Mesendoderm (in vitro differentiated cells): Measurements from ENCODE around the gene PLXND1.

Experiments
- DNase-seq: peaks from one replicate; pipeline ENCODE4 v3.0.0; 2013
- H2AK5ac ChIP-seq: 2 replicates; pipeline ENCODE4 v1.6.1; 2013; ENCODE audit warnings: low read length, inconsistent platforms
- H2BK120ac ChIP-seq: 2 replicates; pipeline ENCODE4 v1.6.1; 2013; ENCODE audit warnings: low read depth, mild to moderate bottlenecking, low read length, moderate library complexity, mixed read lengths
- H2BK15ac ChIP-seq: replicated peaks from 2 replicates; pipeline ENCODE4 v1.6.1; 2013; ENCODE audit warnings: low read depth, mild to moderate bottlenecking, moderate library complexity
- H2BK5ac ChIP-seq: 2 replicates; pipeline ENCODE4 v1.6.1; 2013; ENCODE audit warnings: low read length, inconsistent platforms
- H3K18ac ChIP-seq: 2 replicates; pipeline ENCODE4 v1.6.1; 2013; ENCODE audit warnings: mild to moderate bottlenecking, low read length, mixed read lengths
- H3K23ac ChIP-seq: one replicate; pipeline ENCODE4 v1.6.1; 2013; ENCODE audit warnings: low read length
- H3K27ac ChIP-seq: 2 replicates; pipeline ENCODE4 v1.5.1; 2013; ENCODE audit warnings: low read depth, mild to moderate bottlenecking, inconsistent platforms, low read length, moderate library complexity
- H3K27me3 ChIP-seq: 2 replicates; pipeline ENCODE4 v1.6.1; 2013; ENCODE audit warnings: low read length, control low read depth, mild to moderate bottlenecking, inconsistent platforms; ENCODE audit not compliant: insufficient read depth, poor library complexity
- H3K36me3 ChIP-seq: 2 replicates; pipeline ENCODE4 v1.6.1; 2013; ENCODE audit warnings: low read length, inconsistent platforms; ENCODE audit not compliant: control insufficient read depth, insufficient read depth
- H3K4ac ChIP-seq: one replicate; pipeline ENCODE4 v1.6.1; 2013; ENCODE audit warnings: low read depth, mild to moderate bottlenecking, low read length, moderate library complexity
- H3K4me1 ChIP-seq: 2 replicates; pipeline ENCODE4 v1.6.1; 2013; ENCODE audit warnings: low read depth, low read length, inconsistent platforms; ENCODE audit not compliant: control insufficient read depth
- H3K4me2 ChIP-seq: 2 replicates; pipeline ENCODE4 v1.6.1; 2013; ENCODE audit warnings: low read length
- H3K4me3 ChIP-seq: 2 replicates; pipeline ENCODE4 v1.5.1; 2013; ENCODE audit warnings: mild to moderate bottlenecking, low read length
- H3K56ac ChIP-seq: one replicate; pipeline ENCODE4 v1.6.1; 2013; ENCODE audit warnings: low read length
- H3K79me1 ChIP-seq: 2 replicates; pipeline ENCODE4 v1.6.1; 2013; ENCODE audit warnings: low read length, inconsistent platforms
- H3K79me2 ChIP-seq: 2 replicates; pipeline ENCODE4 v1.6.1; 2013; ENCODE audit warnings: mild to moderate bottlenecking, low read length; ENCODE audit not compliant: control insufficient read depth, insufficient read depth
- H3K9ac ChIP-seq: 2 replicates; pipeline ENCODE4 v1.6.1; 2013; ENCODE audit warnings: low read length, inconsistent platforms
- H4K5ac ChIP-seq: one replicate; pipeline ENCODE4 v1.6.1; 2013; ENCODE audit warnings: low read length
- H4K8ac ChIP-seq: one replicate; pipeline ENCODE4 v1.6.1; 2013; ENCODE audit warnings: low read depth, mild to moderate bottlenecking, control low read depth, low read length, moderate library complexity
- WGBS: extraction: QIAGEN DNeasy Blood & Tissue Kit; methylation state at CpG from one replicate; pipeline ENCODE4 v1.1.7; 2013; ENCODE audit warnings: low lambda C conversion rate, missing lambda C conversion rate; ENCODE audit not compliant: insufficient coverage; ENCODE audit errors: extremely low coverage; 5-methylcytosine and 5-hydroxymethylcytosine counted together

The PLXND1 gene

DNA sequence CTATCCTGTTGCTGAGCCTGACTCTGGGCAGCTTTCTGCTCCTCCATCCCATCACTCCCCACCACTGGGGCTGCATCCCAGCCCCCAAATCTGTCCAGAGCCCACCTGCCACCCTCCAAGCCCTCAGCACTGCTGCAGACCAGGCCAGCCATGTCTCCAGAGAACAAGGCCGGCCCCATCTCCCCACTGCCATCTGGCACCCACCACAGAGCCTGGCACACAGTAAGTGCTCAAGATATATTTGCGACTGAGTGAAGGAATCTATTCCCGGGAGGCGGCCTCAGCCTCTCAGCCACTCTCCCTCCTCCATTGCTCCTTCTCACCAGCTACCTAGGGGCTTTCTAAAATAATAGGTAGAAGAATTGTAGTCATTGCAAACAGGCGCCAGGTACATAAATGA, 4.8 kb downstream of the PLXND1 start:
- Histone ChIP-seq H3K79me1 (peaks cover 26% of the 10 kb centered on the region), H3K9ac (no peak overlapping the region), H2AK5ac (no peak overlapping the region), H3K23ac (no peak overlapping the region), H3K79me2 (peaks cover 90% of the 10 kb centered on the region), H2BK15ac (no peak overlapping the region), H3K27ac (no peak overlapping the region), H3K56ac (peak overlapping the region; percentile 59), H2BK120ac (no peak overlapping the region), H4K8ac (no peak overlapping the region), H2BK5ac (no peak overlapping the region), H3K27me3 (no peaks in the 10 kb centered on the region), H3K4me2 (no peak overlapping the region), H3K4ac (no peak overlapping the region), H3K4me1 (peaks cover 44% of the 10 kb centered on the region), H4K5ac (no peak overlapping the region), H3K4me3 (no peak overlapping the region), H3K18ac (no peak overlapping the region), H3K36me3 (no peaks in the 10 kb centered on the region)
- no CpG with 5 or more reads among the region's 5 CpGs for whole genome bisulfite sequencing
- no peak for DNase-seq

GRCh38 chr3:129600348-129600747, 6.1 kb downstream of the PLXND1 start:
- peaks cover 46% of the 10 kb centered on the region for H3K4me1 ChIP-seq
- H3K27ac ChIP-seq = no peak overlapping the region
- no peak overlapping the region for H3K4ac ChIP-seq
- no peak overlapping the region for H3K23ac ChIP-seq
- H3K79me2 ChIP-seq = peaks cover 94% of the 10 kb centered on the region
- H3K27me3 ChIP-seq = no peaks in the 10 kb centered on the region
- no peak overlapping the region for H4K5ac ChIP-seq
- H3K4me3 ChIP-seq = no peak overlapping the region
- H3K4me2 ChIP-seq = no peak overlapping the region
- H2BK15ac ChIP-seq = no peak overlapping the region
- H2BK120ac ChIP-seq = no peak overlapping the region
- no peak for DNase-seq
- H2BK5ac ChIP-seq = no peak overlapping the region
- peaks cover 29% of the 10 kb centered on the region for H3K79me1 ChIP-seq
- no peak overlapping the region for H4K8ac ChIP-seq
- no peak overlapping the region for H3K9ac ChIP-seq
- no CpG with 5 or more reads among the region's 2 CpGs for WGBS
- peak overlapping the region; percentile 83 for H3K56ac ChIP-seq
- no peaks in the 10 kb centered on the region for H3K36me3 ChIP-seq
- H2AK5ac ChIP-seq = no peak overlapping the region
- H3K18ac ChIP-seq = no peak overlapping the region

- Histone ChIP-seq H3K27me3 (no peaks in the 10 kb centered on the region), H2AK5ac (no peak overlapping the region), H3K9ac (peak overlapping the region; percentile 49), H3K79me2 (peaks cover 95% of the 10 kb centered on the region), H3K4me3 (no peak overlapping the region), H2BK120ac (no peak overlapping the region), H4K8ac (no peak overlapping the region), H4K5ac (no peak overlapping the region), H2BK15ac (no peak overlapping the region), H3K4me1 (peaks cover 44% of the 10 kb centered on the region), H3K27ac (peak overlapping the region; percentile 73), H3K23ac (peak overlapping the region; percentile 7), H3K4me2 (no peak overlapping the region), H3K79me1 (peaks cover 32% of the 10 kb centered on the region), H3K4ac (no peak overlapping the region), H2BK5ac (peak overlapping the region; percentile 68), H3K18ac (peak overlapping the region; percentile 53), H3K56ac (peak overlapping the region; percentile 83), H3K36me3 (no peaks in the 10 kb centered on the region)
- peak; percentile 96 for DNase-seq
- WGBS = no CpG with 5 or more reads among the region's 5 CpGs
Observed at GRCh38 chr3:129599607-129600006, 6.9 kb downstream of the PLXND1 start.

GRCh38 chr3:129599073-129599472, 7.4 kb downstream of the PLXND1 start:
- H3K4me1 ChIP-seq = peaks cover 39% of the 10 kb centered on the region
- no peaks in the 10 kb centered on the region for H3K36me3 ChIP-seq
- H2BK15ac ChIP-seq = no peak overlapping the region
- no peak overlapping the region for H2AK5ac ChIP-seq
- peaks cover 90% of the 10 kb centered on the region for H3K79me2 ChIP-seq
- no peak overlapping the region for H2BK120ac ChIP-seq
- WGBS = no CpG with 5 or more reads among the region's 19 CpGs
- peak overlapping the region; percentile 17 for H3K23ac ChIP-seq
- no peak overlapping the region for H3K4me2 ChIP-seq
- H4K5ac ChIP-seq = no peak overlapping the region
- H3K27ac ChIP-seq = peak overlapping the region; percentile 26
- H3K18ac ChIP-seq = peak overlapping the region; percentile 9
- H3K9ac ChIP-seq = peak overlapping the region; percentile 10
- peak overlapping the region; percentile 1 for H3K4ac ChIP-seq
- H3K79me1 ChIP-seq = peaks cover 29% of the 10 kb centered on the region
- H4K8ac ChIP-seq = no peak overlapping the region
- H3K56ac ChIP-seq = peak overlapping the region; percentile 47
- H3K4me3 ChIP-seq = no peak overlapping the region
- no peak overlapping the region for H2BK5ac ChIP-seq
- H3K27me3 ChIP-seq = no peaks in the 10 kb centered on the region
- no peak for DNase-seq

DNA sequence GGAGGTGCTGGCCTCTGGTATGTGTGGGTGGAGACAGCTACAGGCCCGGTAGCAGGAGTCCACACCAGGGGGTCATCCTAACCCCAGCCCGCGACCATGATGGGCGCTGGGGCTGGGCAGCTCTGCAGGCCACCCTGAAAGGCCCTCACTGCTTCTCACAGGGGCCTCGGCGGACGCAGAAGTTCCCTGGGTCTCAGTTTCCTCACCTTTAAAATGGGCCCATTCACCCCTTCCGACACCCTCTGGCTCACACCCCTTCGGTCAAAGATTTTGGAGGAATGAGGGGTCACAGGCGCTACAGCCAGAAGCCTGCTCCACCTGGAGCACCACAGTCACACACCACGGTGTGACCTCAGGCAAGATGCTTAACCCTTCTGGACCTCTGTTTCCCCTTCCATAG, 8.0 kb downstream of the PLXND1 start:
- Histone ChIP-seq H2BK120ac (no peak overlapping the region), H4K5ac (no peak overlapping the region), H3K9ac (no peak overlapping the region), H2BK15ac (no peak overlapping the region), H3K27me3 (no peaks in the 10 kb centered on the region), H3K18ac (no peak overlapping the region), H3K56ac (peak overlapping the region; percentile 47), H3K27ac (peak overlapping the region; percentile 7), H3K4me1 (peaks cover 34% of the 10 kb centered on the region), H3K4me2 (no peak overlapping the region), H2AK5ac (no peak overlapping the region), H3K23ac (no peak overlapping the region), H3K36me3 (no peaks in the 10 kb centered on the region), H3K79me1 (peaks cover 28% of the 10 kb centered on the region), H3K4me3 (no peak overlapping the region), H2BK5ac (no peak overlapping the region), H3K4ac (no peak overlapping the region), H3K79me2 (peaks cover 84% of the 10 kb centered on the region), H4K8ac (no peak overlapping the region)
- WGBS = no CpG with 5 or more reads among the region's 11 CpGs
- no peak for DNase-seq

GRCh38 chr3:129598000-129598381, 8.5 kb downstream of the PLXND1 start:
- H3K18ac ChIP-seq = peak overlapping the region; percentile 53
- WGBS = no CpG with 5 or more reads among the region's 5 CpGs
- no peak overlapping the region for H4K5ac ChIP-seq
- H2BK120ac ChIP-seq = no peak overlapping the region
- no peak overlapping the region for H3K4me3 ChIP-seq
- peak overlapping the region; percentile 74 for H3K27ac ChIP-seq
- H3K4ac ChIP-seq = no peak overlapping the region
- H3K79me2 ChIP-seq = peaks cover 81% of the 10 kb centered on the region
- H3K56ac ChIP-seq = peak overlapping the region; percentile 58
- peaks cover 28% of the 10 kb centered on the region for H3K79me1 ChIP-seq
- peaks cover 37% of the 10 kb centered on the region for H3K4me1 ChIP-seq
- peak; percentile 93 for DNase-seq
- peak overlapping the region; percentile 37 for H3K9ac ChIP-seq
- H3K27me3 ChIP-seq = no peaks in the 10 kb centered on the region
- H2BK15ac ChIP-seq = no peak overlapping the region
- no peak overlapping the region for H2AK5ac ChIP-seq
- H3K23ac ChIP-seq = no peak overlapping the region
- no peaks in the 10 kb centered on the region for H3K36me3 ChIP-seq
- peak overlapping the region; percentile 22 for H2BK5ac ChIP-seq
- H4K8ac ChIP-seq = no peak overlapping the region
- H3K4me2 ChIP-seq = no peak overlapping the region
